ENCODE data around the gene VSX1.

GRCh38 chr20:25089096-25089495 is 7.2 kb upstream of the VSX1 start:
- TF ChIP-seq CTCF (IDR thresholded peaks at IDR 0.05; ENCODE audit: poor library complexity) (no peak), EZH2 (IDR thresholded peaks at IDR 0.05; ENCODE audit: borderline replicate concordance) (no peak), EZH2phosphoT487 (IDR thresholded peaks at IDR 0.05; ENCODE audit: low read depth, severe bottlenecking, unreplicated experiment) (no peak)
